NCI-H446 (cell line): ENCODE measurements around the gene SYNE4.
"Not testable (repeated sequence)": the region's sequence is repeated elsewhere in the genome, so short reads cannot be mapped to it uniquely, and the experiment has no call there.

ENCODE experiments used
- DNase-seq, 2 experiments: peaks; one replicate each; lab custom pipeline; 2025; lab: John Stamatoyannopoulos, UW

The SYNE4 gene, protein sequence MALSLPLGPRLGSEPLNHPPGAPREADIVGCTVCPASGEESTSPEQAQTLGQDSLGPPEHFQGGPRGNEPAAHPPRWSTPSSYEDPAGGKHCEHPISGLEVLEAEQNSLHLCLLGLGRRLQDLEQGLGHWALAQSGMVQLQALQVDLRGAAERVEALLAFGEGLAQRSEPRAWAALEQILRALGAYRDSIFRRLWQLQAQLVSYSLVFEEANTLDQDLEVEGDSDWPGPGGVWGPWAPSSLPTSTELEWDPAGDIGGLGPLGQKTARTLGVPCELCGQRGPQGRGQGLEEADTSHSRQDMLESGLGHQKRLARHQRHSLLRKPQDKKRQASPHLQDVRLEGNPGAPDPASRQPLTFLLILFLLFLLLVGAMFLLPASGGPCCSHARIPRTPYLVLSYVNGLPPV

DNA sequence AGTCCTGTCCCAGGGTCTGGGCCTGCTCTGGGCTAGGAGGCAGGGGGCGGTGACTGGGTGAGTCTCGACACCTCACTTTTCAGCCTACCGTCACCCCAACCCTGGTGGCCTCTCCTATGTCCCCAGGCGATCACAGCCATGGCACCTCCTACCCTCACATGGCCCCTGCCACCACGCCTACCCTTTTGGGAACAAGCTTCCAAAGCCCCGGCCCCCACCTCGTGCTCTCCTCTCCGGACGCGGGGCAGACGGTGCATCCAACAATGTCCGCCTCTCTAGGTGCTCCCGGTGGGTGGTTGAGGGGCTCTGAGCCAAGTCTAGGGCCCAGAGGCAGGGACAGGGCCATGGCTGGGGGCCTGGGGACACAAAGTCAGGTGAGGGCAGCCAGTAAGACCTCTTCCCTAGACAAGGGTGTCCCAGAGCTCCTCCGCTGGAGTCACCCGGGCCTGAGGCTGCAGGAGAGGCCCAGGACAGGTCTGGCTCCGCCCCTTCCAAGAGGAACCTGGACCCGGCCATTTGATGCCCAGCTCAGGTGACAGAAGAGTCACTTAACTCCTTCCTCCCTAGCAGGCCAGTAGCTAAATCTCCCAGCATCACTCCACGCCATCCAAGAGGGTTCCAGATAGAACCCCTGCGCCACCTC, at the start of gene SYNE4:
TSS of gene SYNE4 (minus strand) at position 478 of the 643 bp plus-strand sequence. CDS start at position 346, 132 bp downstream.
- DNase-seq: no peak

DNA sequence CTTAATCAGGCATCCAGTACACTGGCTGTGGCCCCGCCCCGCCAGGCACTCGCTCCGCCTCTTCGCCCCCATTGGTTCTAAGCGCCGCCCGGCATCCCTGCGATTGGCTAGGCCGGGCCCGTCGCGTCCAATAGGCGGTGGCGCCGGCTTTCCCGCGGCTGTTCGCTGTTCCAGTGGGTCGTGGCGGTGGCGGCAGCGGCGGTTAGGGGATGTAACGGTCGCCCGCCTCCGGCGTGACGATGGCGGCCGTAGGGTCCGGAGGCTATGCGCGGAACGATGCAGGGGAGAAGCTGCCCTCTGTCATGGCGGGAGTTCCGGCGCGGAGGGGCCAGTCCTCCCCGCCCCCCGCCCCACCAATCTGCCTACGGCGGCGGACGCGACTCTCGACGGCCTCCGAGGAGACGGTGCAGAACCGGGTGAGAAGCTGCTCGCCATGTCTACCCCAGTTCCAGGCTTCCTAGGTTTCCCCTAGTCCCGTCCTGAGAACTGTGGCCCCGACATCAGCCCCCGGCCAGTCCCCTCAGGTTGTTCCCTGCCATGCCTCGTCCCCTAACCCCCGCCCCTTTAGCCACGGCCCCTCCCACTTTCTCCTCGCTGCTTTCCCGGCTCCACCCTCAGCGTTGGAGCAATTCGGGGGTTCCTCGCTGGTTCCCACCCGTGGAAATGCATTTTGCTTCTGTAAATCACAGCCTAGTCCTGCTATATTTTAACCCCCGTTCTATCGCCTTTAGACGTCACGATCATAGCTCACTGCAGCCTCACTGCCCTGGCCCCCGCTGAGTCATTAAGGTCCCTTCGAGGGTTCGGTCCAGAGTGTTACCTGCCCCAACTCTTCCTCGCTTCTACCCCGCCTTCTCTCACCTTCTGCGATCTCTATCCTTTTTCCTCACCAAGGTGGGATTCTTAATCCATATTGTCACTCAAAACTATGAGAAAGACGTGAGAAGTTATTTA, 46.4 kb upstream of the SYNE4 start, which contains the start of gene WDR62:
TSS of gene WDR62 (plus strand) at position 165 of the 954 bp plus-strand sequence. CDS start at position 240, 75 bp downstream.
- DNase-seq: peak; percentile 98

DNA sequence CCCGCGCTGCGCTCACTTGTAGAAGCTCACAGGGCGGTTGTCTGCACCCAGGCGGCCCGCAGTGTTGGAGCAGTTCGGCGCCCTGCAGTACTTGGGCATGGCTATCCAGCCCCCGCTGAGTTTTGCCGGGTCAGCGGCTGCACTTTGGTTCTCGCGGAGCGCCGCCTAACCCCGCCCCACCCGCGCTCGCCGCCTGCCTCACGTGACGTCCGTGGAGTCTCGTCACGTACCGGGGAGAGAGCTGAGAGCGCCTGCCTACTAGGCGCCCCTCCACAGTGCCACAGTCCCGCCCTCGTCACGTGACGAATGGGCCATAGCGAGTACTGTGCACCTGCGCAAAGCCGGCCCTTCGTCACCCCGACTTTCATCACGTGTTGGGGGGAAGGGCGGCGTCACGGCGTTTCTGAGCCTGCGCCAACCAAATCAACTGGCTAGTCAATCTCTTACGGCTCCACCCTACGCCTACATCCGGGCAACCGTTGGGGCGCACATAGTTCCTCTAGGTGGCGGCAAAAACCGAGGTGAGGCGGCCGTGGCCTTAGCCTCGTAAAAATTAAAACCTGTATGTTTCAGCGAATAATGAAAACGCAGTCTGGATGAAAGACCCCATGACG, 45.6 kb upstream of the SYNE4 start, which contains the start of gene THAP8:
TSS of gene THAP8 (minus strand) at position 167 of the 614 bp plus-strand sequence. CDS start at position 99, 68 bp downstream.
- peak; percentile 98 to 99 for DNase-seq

DNA sequence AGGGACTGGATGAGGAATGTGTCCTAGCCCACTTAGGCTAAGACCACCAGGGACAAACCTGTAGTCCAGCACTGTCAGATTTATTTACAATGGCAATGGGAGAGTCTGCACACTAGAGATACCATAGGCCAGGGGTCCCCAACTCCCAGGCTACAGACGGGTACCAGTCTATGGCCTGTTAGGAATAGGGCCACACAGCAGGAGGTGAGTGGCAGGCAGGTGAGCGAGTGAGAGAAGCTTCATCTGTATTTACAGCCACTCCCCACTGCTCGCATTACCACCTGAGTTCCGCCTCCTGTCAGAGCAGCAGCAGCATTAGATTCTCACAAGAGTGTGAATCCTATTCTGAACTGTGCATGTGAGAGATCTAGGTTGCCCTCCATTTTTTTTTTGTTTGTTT, 43.0 kb upstream of the SYNE4 start:
- no peak for DNase-seq

DNA sequence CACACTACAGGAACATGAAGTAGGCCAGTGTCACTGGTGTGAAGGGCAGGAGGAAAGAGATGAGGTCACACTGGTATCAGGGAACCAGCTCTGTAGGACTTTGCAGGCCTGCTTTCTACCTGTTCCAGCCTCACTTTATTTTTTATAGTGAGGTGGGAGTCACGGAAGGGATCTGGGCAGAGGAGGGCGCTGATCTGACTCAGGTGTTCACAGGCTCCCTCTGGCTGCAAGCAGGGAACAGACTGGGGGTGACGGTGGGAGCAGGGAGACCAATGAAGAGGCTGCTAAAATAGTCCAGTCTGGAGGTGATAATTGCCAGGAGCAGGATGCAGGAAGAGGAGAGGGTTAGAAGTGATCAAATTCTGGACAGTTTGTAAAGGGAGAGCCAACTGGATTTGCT, 42.6 kb upstream of the SYNE4 start:
- no peak for DNase-seq

DNA sequence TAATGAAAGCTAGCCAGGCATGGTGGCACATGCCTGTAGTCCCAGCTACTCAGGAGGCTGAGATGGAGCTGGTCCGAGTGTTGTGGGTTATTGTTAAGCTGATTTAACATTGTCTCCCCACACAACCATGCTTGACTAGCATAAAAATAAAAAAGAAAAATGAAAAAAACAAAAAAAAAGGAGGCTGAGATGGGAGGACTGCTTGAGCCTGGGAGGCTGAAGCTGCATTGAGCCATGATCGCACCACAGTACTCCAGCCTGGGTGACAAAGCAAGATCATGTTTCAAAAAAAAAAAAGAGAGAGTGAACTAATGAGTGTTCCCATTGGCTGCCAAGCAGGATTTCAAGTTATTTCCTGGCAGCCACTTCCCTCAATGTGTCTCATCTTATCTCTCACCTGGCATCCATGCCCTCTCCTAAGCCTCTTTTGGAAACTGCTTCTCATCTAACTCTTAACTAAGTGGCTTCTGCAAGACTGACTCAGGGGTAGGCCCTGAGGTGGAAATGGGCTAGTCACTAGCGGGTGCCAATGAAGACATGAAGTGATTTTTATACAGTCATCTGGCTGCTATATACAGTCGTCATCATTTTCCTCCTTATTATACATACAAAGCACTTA, 40.6 kb upstream of the SYNE4 start:
- no peak for DNase-seq

DNA sequence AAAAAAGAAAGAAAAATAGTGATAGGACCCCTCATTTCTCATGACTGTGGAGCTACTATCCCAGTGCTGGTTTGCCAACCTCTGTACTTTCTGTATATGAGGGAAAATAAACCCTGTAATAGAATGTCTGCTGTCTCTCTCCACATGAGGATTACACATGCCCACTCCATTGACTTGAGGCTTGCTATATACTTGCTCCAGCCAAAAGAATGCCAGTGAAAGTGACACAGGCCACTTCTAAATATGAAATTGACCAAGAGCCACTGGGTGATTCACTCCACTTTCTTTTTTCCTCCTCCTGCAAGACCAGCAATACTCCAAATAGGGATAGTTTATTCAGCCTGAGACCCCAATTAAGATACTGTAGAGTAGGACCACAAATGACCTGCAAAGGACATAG, 39.2 kb upstream of the SYNE4 start:
- DNase-seq: no peak

DNA sequence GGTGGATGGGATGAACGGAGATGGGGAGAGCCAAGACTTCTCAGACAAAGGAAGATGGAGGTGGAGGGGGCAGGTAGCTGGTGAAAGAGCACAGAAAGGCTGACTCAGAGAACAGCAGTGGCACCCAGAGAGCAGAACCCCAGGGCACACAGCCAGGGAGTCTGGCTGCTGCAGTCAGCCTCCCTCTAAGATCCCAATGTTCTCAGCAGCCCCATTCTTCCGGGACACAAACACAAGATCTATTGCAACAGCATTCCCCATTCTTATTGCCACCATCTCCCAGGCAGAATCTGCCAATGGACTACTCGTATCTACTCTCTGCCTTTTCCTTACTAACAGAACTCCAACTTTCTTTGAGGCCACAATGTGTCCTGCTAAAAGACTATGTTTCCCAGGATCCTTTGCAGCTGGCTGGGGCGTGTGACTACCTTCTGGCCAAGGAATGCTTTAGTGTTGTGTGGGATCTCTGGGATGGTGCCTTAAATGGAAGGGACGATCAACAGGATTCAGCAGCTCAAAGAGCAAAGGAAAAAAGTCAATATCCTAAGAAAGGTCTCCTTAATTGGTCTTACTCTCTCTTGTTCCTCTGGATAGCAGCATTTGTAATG, 37.9 kb upstream of the SYNE4 start:
- no peak for DNase-seq

DNA sequence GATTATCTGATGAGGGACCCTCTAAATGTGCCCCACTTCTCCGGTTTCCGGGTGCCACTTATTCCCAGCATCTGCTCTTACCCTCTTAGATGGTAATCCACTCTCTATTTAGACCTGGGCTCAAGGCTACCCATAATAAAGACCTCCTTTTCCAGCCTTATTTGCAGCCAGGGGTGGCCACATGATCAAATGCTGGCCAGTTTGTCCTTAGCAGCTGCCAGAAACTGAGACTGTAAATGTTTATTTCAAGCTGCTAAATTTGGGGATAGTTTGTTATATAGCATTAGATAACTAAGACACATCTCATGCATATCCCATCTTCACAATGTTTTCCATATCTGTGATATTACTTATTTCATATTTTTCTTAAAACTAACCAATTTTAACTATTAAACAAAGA, 35.3 kb upstream of the SYNE4 start:
- no peak for DNase-seq

DNA sequence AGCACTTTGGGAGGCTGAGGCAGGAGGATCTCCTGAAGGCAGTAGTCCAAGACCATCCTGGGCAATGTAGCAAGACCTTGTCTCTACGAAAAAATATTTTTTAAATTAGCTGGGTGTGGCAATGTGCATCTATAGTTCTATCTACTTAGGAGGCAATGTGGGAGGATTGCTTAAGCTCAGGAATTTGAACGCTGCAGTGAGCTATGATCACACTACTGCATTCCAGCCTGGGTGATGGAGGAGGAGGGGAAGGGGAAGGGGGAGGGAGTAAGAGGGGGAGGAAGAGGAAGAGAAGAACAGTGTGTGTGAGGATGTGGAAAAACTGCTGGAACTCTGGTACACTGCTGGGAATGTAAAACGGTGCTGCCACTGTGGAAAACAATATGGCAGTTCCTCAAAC, 33.2 kb upstream of the SYNE4 start:
- DNase-seq: no peak

DNA sequence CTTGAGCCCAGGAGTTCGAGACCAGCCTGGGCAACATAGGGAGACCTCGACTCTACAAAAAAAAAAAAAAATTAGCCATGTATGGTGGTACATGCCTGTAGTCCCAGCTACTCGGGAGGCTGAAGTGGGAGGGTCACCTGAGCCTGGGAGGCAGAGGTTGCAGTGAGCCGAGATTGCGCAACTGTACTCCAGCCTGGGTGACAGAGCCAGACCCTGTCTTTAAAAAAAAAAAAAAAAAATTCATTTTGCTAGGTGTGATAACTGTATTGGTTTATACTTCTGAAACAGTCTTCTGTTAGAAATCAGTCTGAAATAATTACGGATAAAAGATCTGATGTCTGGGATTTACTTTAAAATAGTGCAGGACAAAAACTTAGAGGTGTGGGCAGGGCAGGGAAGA, 32.5 kb upstream of the SYNE4 start:
- not testable (repeated sequence) for DNase-seq

DNA sequence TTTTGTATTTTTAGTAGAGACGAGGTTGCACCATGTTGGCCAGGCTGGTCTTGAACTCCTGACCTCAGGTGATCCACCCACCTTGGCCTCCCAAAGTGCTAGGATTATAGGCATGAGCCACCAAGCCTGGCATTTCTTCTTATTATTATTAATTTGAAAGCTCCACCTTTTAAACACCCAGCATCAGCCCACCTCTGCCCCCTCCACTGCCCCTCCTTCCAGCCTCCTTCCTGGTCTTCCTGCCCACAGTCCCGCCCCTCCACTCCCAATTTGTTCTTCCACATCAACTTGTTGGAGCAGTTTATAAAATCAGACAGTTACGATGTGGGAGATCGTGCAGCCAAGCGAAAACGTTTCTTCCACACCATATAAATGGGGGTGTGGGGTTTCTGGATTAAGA, 31.9 kb upstream of the SYNE4 start:
- no peak for DNase-seq

DNA sequence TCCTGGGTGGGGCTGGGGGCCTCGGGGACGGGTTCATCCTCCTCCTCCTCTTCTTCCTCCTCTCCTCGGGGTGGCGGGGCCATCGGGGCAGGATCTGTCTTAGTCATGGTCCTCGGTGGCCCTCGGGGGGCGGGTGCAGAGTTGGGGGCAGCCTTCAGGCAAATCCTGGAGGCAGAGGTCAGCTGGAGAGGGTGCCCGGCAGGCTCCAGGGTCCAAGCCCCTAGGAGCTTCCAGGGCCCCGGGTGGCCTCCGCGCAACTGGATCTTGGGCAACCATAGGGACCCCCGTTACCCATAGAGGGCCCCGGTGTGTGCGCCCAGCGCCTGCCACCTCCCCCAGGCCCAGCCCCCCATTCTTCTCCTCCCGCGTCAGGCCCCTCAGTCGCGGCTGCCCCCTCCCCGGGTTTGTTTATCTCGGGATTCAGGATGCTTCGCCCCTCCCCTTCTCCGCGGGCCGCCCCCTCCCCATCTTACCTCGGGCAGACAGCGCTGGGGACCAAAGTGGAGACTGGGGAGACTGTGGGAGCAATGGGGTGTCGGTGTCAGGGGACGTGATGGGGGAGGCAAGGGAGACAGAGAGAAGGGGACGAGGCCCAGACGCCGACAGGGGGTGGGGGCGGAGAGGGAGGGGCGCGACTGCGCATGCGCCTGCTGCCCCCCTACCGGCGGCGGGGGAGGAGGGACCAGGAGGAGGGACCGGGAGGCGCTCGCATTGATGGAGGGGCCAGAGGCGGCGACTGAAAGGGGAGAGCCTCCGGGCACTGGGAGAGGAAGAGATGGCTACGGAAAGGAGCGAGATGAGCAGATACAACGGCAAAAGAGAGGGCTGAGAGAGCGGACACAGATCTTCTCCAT, 23.9 kb upstream of the SYNE4 start, which contains the start of gene CLIP3:
TSS of gene CLIP3 (minus strand) at position 623 of the 854 bp plus-strand sequence. CDS start at position 107, 516 bp downstream.
- DNase-seq: no peak

DNA sequence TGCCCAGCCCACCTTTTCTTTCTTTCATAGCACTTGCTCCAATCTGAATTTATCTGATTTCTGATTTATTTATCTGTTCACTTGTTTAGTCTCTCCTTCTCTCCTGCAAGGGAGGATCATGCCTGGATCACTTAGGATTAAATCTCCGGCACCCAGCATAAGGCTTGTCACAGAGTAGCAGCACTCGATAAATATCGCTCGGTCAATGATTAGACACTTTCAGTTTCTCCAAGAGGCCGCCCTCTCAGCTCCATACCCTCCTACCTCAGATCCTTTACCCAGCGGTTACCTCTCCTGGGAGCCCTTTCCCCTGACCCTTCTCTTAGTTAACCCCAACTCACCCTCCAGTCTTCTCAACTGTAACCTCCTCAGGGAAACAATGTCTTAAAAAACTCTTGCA, 22.7 kb upstream of the SYNE4 start:
- DNase-seq: no peak

DNA sequence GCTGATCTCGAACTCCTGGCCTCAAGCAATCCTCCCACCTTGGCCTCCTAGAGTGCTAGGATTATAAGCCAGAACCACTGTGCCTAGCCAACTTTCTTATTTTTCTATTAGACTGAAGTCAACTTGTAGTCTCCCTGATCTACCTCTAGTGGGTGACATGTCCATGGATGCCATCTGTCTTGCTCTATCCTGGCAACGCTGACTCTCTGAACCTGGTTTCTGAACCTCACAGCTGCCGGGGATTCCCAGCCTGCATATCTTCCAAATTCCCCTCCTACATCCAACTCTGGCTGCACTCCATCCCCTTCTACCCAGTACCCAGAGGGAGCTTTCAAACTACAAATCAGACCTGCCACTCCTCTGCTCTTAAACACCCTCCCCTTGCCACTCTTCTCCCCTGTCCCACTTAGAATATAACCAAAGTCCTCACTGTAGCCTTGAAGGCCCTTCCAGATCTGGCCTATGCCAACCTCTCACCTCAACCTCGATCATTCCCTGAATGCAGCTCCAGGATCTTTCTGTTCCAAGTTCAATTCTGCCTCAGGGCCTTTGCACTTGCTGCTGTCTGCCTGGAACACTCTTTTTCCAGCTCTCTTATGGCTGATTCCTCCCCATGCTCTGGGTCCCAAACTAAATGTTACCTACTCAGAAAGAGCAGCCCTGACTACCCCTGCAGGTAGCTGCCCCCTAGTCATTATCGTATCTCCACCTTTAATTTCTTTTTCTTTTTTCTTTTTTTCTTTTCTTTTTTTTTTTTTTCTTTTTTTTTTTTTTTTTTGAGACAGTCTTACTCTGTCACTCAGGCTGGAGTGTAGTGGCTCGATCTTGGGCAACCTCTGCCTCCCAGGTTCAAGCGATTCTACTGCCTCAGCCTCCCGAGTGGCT, 21.9 kb upstream of the SYNE4 start:
- DNase-seq: no peak

DNA sequence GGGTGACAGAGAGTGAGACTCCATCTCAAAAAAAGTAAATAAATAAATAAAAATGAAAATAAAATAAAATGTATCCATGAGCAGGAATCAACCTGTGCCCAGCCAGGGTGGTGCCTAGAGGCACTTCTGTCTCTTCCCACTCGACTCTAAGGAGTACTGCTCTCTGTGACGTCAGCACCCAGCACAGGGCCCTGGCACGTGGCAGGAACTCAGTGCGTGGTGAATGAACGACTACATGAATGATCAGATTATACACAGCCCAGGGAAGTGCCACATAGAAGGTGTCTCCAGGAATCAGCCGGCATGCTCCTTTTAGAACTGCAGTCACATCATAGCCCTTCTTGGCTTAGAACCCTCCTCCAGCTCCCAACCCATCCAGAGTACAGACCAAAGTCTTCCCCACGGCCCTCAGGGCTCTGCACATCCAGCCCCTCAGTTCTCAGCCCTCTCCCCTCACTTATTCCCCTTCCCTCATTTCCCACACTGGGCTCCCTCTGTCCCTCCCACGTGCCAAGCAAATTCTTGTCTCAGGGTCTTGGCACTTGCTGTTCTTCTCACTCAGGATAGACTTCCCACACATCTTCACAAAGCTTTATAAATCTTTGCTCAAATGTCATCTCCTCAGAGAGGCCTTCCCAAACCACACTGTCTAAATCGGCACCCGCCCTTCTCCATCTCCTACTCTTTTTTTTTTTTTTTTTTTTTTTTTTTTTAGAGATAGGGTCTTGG, 19.9 kb upstream of the SYNE4 start:
- no peak for DNase-seq

DNA sequence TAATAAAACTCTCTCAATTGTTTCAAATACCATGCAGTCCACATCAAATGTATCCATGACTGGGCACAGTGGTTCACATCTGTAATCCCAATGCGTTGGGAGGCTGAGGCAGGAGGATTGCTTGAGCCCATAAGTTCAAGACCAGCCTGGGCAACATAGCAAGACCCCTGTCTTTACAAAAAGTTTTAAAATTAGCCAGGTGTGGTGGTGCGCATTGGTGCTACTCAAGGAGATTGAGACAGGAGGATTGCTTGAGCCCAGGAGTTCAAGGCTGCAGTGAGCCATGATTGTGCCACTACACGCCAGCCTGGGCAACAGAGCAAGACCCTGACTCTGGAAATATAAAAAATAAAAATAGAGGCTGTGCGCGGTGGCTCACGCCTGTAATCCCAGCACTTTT, 19.1 kb upstream of the SYNE4 start:
- DNase-seq: no peak
